ENCODE data around the gene CCDC196.

Gene CCDC196

GRCh38 chr14:66507181-66507721, 21.1 kb downstream of the CCDC196 start:
- peak overlapping the region; percentile 89 for H3K4me3 ChIP-seq (ENCODE audit: low read length)
- TF ChIP-seq CTCF (conservative IDR thresholded peaks at IDR 0.05; ENCODE audit: low read length): no peak
- DNase-seq (ENCODE audit: low read depth): no peak

- TF ChIP-seq CTCF (conservative IDR thresholded peaks at IDR 0.05; ENCODE audit: low read length): peak; percentile 39
- H3K4me3 ChIP-seq (ENCODE audit: low read length): peak within 1 kb of the TSS; percentile 89
- DNase-seq (ENCODE audit: low read depth): peak; percentile 98
Measured at GRCh38 chr14:66507722-66508546, 21.8 kb downstream of the CCDC196 start, which contains the start of gene GPHN. Gene GPHN, plus strand, starts transcription at chr14:66508147.

DNA sequence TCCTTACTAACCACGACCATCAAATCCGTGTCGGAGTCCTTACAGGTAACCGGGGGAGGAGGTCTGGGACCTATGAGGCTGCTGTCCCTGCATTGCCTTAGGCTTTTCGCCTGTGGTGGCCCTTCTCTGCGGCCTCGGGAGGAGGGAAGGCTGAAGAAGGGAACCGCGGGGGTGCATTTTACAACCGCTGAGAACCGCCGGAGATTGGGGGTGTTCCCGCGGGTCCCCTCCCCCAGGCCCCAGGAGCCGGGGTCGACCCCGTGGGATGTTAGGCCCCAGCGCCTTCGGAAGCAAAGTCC, 22.3 kb downstream of the CCDC196 start:
- peak overlapping the region; percentile 89 for H3K4me3 ChIP-seq (ENCODE audit: low read length)
- DNase-seq (ENCODE audit: low read depth): no peak
- TF ChIP-seq CTCF (conservative IDR thresholded peaks at IDR 0.05; ENCODE audit: low read length): no peak

- peak; percentile 20 for DNase-seq (ENCODE audit: low read depth)
- TF ChIP-seq CTCF (conservative IDR thresholded peaks at IDR 0.05; ENCODE audit: low read length): no peak
- peak overlapping the region; percentile 89 for H3K4me3 ChIP-seq (ENCODE audit: low read length)
Measured at GRCh38 chr14:66508846-66509621, 22.9 kb downstream of the CCDC196 start.

GRCh38 chr14:66509874-66510273, 23.7 kb downstream of the CCDC196 start:
- peak overlapping the region; percentile 89 for H3K4me3 ChIP-seq (ENCODE audit: low read length)
- DNase-seq (ENCODE audit: low read depth): no peak
- TF ChIP-seq CTCF (conservative IDR thresholded peaks at IDR 0.05; ENCODE audit: low read length): no peak

- no peak overlapping the region for H3K4me3 ChIP-seq (ENCODE audit: low read length)
- TF ChIP-seq CTCF (conservative IDR thresholded peaks at IDR 0.05; ENCODE audit: low read length): no peak
- DNase-seq (ENCODE audit: low read depth): no peak
Measured at GRCh38 chr14:66511849-66512248, 25.7 kb downstream of the CCDC196 start.
